ENCODE measurements around the gene KRTAP12-4. TPM values are rescaled to one million over a fixed set of nuclear protein-coding genes. Genes with fewer than 3 reads are reported as not detected.
"Not testable (repeated sequence)": the region's sequence is repeated elsewhere in the genome, so short reads cannot be mapped to it uniquely, and the experiment has no call there.

Gene KRTAP12-4
- total RNA-seq, 2 experiments from 2014 or later, result not detected

GRCh38 chr21:44648557-44649311 lies 5.7 kb downstream of the KRTAP12-4 start:
- Mint-ChIP-seq H3K27me3 (no peaks in the 10 kb centered on the region), H3K4me3 (no peak overlapping the region), H3K27ac (no peak overlapping the region), H3K36me3 (peaks cover 9% of the 10 kb centered on the region), H3K4me1 (ENCODE audit: low read depth) (peaks cover 3% of the 10 kb centered on the region), H3K9me3 (peaks cover 14% of the 10 kb centered on the region)
- intact Hi-C loops (cut with micrococcal nuclease), result no loop called here
- ChIA-PET CTCF (no interaction called here), POLR2A (no interaction called here)
- no peak for DNase-seq

DNA sequence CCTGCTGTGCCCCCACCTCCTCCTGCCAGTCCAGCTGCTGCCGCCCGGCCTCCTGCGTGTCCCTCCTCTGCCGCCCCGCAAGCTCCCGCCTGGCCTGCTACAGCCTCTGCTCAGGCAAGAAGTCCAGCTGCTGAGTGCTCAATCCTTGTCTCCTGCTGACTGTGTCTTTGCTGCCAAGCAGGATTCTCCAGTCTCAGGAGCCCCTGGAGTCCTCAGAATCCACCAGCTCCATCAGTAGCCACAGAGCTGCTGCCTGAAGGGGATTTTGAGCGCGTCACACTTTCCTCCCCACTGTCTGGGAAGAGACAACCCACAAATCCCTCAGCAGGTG lies 7.3 kb downstream of the KRTAP12-4 start:
- intact Hi-C loops (cut with micrococcal nuclease), result no loop called here
- no peaks in the 10 kb centered on the region for H3K27me3 Mint-ChIP-seq
- no peak overlapping the region for H3K4me3 Mint-ChIP-seq
- no peaks in the 10 kb centered on the region for H3K4me1 Mint-ChIP-seq (ENCODE audit: low read depth)
- DNase-seq, result no peak
- CTCF ChIA-PET, result no interaction called here
- peaks cover 20% of the 10 kb centered on the region for H3K9me3 Mint-ChIP-seq
- POLR2A ChIA-PET, result interaction anchor here (1.1 kb wide), 1 partner anchor 10 kb away, joined by 3 read pairs; the partner anchor contains the start of gene KRTAP12-3
- H3K27ac Mint-ChIP-seq, result no peak overlapping the region
- peaks cover 9% of the 10 kb centered on the region for H3K36me3 Mint-ChIP-seq

- Mint-ChIP-seq H3K9me3 (peaks cover 22% of the 10 kb centered on the region), H3K36me3 (peaks cover 11% of the 10 kb centered on the region)
- intact Hi-C loops (cut with micrococcal nuclease); H3K4me3 Mint-ChIP-seq; H3K4me1 Mint-ChIP-seq (ENCODE audit: low read depth); CTCF ChIA-PET; DNase-seq; H3K27ac Mint-ChIP-seq; H3K27me3 Mint-ChIP-seq: not testable (repeated sequence)
- POLR2A ChIA-PET, result interaction anchor here (1.1 kb wide), 1 partner anchor 11 kb away, joined by 3 read pairs; the partner anchor contains the start of gene KRTAP12-3
Measured at GRCh38 chr21:44646366-44647221, 7.9 kb downstream of the KRTAP12-4 start, which contains the start of gene KRTAP10-11. KRTAP10-11 (plus strand) TSS chr21:44646414; CDS start chr21:44646459, 45 bp downstream.

DNA sequence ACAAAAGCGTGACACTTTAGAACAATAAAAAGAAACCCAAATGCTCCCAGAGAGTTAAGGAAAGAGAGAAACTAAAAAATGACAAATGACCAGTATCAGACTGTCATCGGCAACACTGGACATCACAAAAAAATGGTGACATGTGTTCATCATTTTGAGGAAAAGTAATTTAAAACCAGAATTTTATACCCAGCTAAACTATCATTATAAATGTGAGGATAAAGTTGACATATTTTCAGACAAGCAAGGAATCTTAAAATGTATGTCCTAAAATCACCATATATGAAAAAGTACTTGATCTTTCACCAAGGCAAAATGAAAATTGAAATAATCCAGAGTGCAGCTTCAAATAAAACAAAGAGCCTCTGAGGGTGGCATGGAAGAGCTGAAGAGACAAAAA lies 9.6 kb downstream of the KRTAP12-4 start:
- DNase-seq, result no peak
- H3K27ac Mint-ChIP-seq, result no peak overlapping the region
- intact Hi-C loops (cut with micrococcal nuclease), result no loop called here
- POLR2A ChIA-PET, result no interaction called here
- CTCF ChIA-PET, result interaction anchor here (0.8 kb wide), 1 partner anchor 231 kb away, joined by 3 read pairs; no protein-coding TSS in a partner anchor
- peaks cover 2% of the 10 kb centered on the region for H3K27me3 Mint-ChIP-seq
- H3K9me3 Mint-ChIP-seq, result peaks cover 35% of the 10 kb centered on the region
- no peaks in the 10 kb centered on the region for H3K4me1 Mint-ChIP-seq (ENCODE audit: low read depth)
- peaks cover 14% of the 10 kb centered on the region for H3K36me3 Mint-ChIP-seq
- H3K4me3 Mint-ChIP-seq, result no peak overlapping the region

DNA sequence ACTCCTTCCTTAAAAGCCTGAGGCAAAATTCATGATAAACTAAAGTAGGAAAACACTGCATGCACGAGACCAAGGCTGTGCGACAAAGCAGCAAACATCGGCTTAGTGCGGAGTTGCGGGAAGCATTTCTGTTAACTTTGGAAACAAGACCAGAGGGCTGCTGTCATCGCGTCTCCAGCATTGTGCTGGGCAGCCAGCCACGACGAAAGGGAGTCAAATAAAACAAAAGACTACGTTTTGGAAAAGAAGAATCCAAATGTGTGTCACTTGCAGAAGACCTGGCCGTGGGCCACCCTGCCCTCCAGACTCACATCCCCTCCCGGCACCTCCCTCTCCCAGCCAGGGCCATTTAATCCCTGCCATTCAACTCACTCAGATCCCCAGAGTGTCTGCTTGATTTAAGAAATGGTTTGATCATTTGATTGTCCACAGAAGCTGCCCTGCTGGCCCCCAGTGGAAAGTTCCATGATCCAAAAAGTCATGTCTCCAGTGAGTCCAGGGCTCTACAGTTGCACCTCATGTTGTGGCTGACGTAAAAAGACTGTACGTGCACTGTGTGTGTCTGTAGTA lies 10.6 kb downstream of the KRTAP12-4 start:
- ChIA-PET POLR2A (no interaction called here), CTCF (no interaction called here)
- no peak overlapping the region for H3K4me3 Mint-ChIP-seq
- no peak for DNase-seq
- peaks cover 5% of the 10 kb centered on the region for H3K27me3 Mint-ChIP-seq
- no peaks in the 10 kb centered on the region for H3K4me1 Mint-ChIP-seq (ENCODE audit: low read depth)
- no peak overlapping the region for H3K27ac Mint-ChIP-seq
- intact Hi-C loops (cut with micrococcal nuclease), result no loop called here
- peaks cover 35% of the 10 kb centered on the region for H3K9me3 Mint-ChIP-seq
- peaks cover 14% of the 10 kb centered on the region for H3K36me3 Mint-ChIP-seq

GRCh38 chr21:44640761-44641160 lies 13.7 kb downstream of the KRTAP12-4 start:
- no peaks in the 10 kb centered on the region for H3K4me1 Mint-ChIP-seq (ENCODE audit: low read depth)

DNA sequence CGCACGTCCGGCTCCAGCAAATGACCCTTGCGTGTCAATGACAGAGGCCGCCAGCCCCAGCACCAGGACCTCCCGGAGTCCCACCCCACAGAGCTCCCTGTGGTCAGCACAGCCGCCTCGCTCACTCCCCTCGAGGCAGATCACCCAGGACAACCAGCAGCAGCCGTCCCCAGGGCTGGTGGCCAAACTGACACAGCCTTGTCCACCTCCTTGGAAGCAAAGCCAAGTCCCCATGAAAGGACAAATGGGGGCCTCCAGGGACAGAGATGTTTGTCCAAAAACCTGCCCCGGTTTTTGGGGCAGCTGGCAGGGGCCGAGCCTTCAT lies 15.2 kb downstream of the KRTAP12-4 start:
- no peak for DNase-seq
- Mint-ChIP-seq H3K27me3 (peaks cover 5% of the 10 kb centered on the region), H3K9me3 (peaks cover 27% of the 10 kb centered on the region), H3K27ac (no peak overlapping the region), H3K4me1 (ENCODE audit: low read depth) (no peaks in the 10 kb centered on the region), H3K4me3 (no peak overlapping the region), H3K36me3 (peaks cover 6% of the 10 kb centered on the region)
- ChIA-PET POLR2A (no interaction called here), CTCF (no interaction called here)
- intact Hi-C loops (cut with micrococcal nuclease), result no loop called here

More at GRCh38 chr21:44640761-44641160, 13.7 kb downstream of the KRTAP12-4 start:
- intact Hi-C loops (cut with micrococcal nuclease), result no loop called here
- Mint-ChIP-seq H3K27ac (no peak overlapping the region), H3K36me3 (peaks cover 14% of the 10 kb centered on the region), H3K4me3 (no peak overlapping the region), H3K9me3 (peaks cover 35% of the 10 kb centered on the region), H3K27me3 (peaks cover 5% of the 10 kb centered on the region)
- no peak for DNase-seq
- CTCF ChIA-PET, result no interaction called here
- POLR2A ChIA-PET, result no interaction called here

- H3K27ac Mint-ChIP-seq; H3K4me1 Mint-ChIP-seq (ENCODE audit: low read depth); POLR2A ChIA-PET; intact Hi-C loops (cut with micrococcal nuclease); CTCF ChIA-PET; H3K36me3 Mint-ChIP-seq; DNase-seq; H3K4me3 Mint-ChIP-seq; H3K27me3 Mint-ChIP-seq: not testable (repeated sequence)
- peaks cover 21% of the 10 kb centered on the region for H3K9me3 Mint-ChIP-seq
Measured at GRCh38 chr21:44638506-44639330, 15.7 kb downstream of the KRTAP12-4 start.

- H3K4me3 Mint-ChIP-seq; intact Hi-C loops (cut with micrococcal nuclease); H3K27me3 Mint-ChIP-seq; H3K27ac Mint-ChIP-seq; H3K4me1 Mint-ChIP-seq (ENCODE audit: low read depth); POLR2A ChIA-PET; CTCF ChIA-PET; H3K36me3 Mint-ChIP-seq; DNase-seq: not testable (repeated sequence)
- peaks cover 22% of the 10 kb centered on the region for H3K9me3 Mint-ChIP-seq
Measured at GRCh38 chr21:44637851-44638348, 16.6 kb downstream of the KRTAP12-4 start.

GRCh38 chr21:44637018-44637850 lies 17.2 kb downstream of the KRTAP12-4 start, which contains the start of gene KRTAP10-10:
KRTAP10-10 (plus strand) TSS chr21:44637356; CDS start chr21:44637418, 62 bp downstream.
- Mint-ChIP-seq H3K4me1 (ENCODE audit: low read depth) (no peaks in the 10 kb centered on the region), H3K9me3 (peaks cover 25% of the 10 kb centered on the region), H3K36me3 (peaks cover 6% of the 10 kb centered on the region), H3K4me3 (no peak within 1 kb of the TSS), H3K27me3 (peaks cover 5% of the 10 kb centered on the region), H3K27ac (no peak within 1 kb of the TSS)
- intact Hi-C loops (cut with micrococcal nuclease), result no loop called here
- no peak for DNase-seq
- POLR2A ChIA-PET, result no interaction called here
- CTCF ChIA-PET, result no interaction called here

Measured in activated CD4-positive, alpha-beta memory T cell treated with anti-CD3 and anti-CD28 coated beads for 36 hours (primary cell).